Fibroblast of lung (primary cell): ENCODE measurements around the gene DIAPH3.

Experiments used
- EZH2 ChIP-seq: IDR thresholded peaks from 2 replicates; pipeline ENCODE4 v1.5.1; 2012; ENCODE audit warnings: low read length, control low read depth, mild to moderate bottlenecking; ENCODE audit errors: missing control alignments
- TF ChIP-seq, protein P1 (sequence below), 2 donors: IDR thresholded peaks in 1 of 2; conservative IDR thresholded peaks in 1 of 2; 1 replicate in 1 of 2; 2 replicates in 1 of 2; pipeline ENCODE4 v1.5.1; 2011 to 2012; ENCODE audit warnings: low read length in 2 of 2, control low read depth in 1 of 2, inconsistent platforms in 1 of 2, low read depth in 1 of 2, mild to moderate bottlenecking in 1 of 2

DNA sequence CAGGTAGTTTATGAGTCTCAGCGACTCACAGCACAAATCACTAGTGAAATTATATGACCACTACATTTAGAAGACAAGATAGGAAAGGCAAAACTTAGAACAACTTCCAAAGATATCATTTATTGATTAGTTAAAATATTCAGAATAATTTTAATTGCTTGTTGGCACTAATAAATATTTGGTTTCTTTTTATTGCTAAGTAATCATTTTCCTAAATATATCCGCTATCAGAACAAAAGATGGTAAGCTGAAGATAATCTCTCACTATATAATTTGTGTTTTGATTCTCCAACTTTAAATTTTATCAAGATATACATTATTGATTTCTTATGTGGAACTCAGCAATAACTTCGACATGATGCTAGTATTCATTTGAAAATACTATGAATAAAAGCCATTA, 248.5 kb downstream of the DIAPH3 start:
- TF ChIP-seq, protein P1, sequence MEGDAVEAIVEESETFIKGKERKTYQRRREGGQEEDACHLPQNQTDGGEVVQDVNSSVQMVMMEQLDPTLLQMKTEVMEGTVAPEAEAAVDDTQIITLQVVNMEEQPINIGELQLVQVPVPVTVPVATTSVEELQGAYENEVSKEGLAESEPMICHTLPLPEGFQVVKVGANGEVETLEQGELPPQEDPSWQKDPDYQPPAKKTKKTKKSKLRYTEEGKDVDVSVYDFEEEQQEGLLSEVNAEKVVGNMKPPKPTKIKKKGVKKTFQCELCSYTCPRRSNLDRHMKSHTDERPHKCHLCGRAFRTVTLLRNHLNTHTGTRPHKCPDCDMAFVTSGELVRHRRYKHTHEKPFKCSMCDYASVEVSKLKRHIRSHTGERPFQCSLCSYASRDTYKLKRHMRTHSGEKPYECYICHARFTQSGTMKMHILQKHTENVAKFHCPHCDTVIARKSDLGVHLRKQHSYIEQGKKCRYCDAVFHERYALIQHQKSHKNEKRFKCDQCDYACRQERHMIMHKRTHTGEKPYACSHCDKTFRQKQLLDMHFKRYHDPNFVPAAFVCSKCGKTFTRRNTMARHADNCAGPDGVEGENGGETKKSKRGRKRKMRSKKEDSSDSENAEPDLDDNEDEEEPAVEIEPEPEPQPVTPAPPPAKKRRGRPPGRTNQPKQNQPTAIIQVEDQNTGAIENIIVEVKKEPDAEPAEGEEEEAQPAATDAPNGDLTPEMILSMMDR (conservative IDR thresholded peaks at IDR 0.05 in 1 of 2, IDR thresholded peaks at IDR 0.05 in 1 of 2; ENCODE audit: low read depth in 1 of 2, low read length in 2 of 2): no peak
- TF ChIP-seq EZH2: no peak
